Psoas muscle (tissue), 7 donors: ENCODE measurements around the gene SLC2A9. TPM values are rescaled to one million over a fixed set of nuclear protein-coding genes. Genes with fewer than 3 reads are reported as not detected.

Source experiments
- polyA plus RNA-seq, 3 donors: library from polyadenylated mRNA; stranded (reverse); fragments of 200-250 nt; gene quantifications; one replicate each; pipeline ENCODE4 v1.2.3, GENCODE V29; 2013
- total RNA-seq, 4 donors: library from RNA; stranded (reverse); fragmentation: NEBNext Ultra II Directional in 2 of 4; extraction: Animal tissue kit (Norgen Biotek cat#: 25700) in 2 of 4; gene quantifications; one replicate each; pipeline versions ENCODE4 v1.2.1 to v1.2.4, GENCODE V29; 2021 to 2023
- donor health status: healthy with polysubstance abuse.
- donor health status: DM: no; HTN: no; CAD: no; lungs with moderate emphysema.
- donor health status: Bipolar disorder and iron deficiency.
- donor health status: healthy.
- donor health status: DM: no; HTN: no; CAD: no.
- donor health status: DM: no; HTN: no; CAD: no.
- donor health status: DM: yes; HTN: yes; CAD: no.

Gene SLC2A9
- total and polyA plus RNA-seq, 7 donors, result 0.37 to 2.7 (median 1.3) TPM

Other genes starting within 250 kb of the SLC2A9 start
- not detected for gene DRD5, start 239.9 kb downstream of the SLC2A9 start, total RNA-seq
- gene DRD5, start 239.9 kb downstream of the SLC2A9 start, polyA plus RNA-seq, result not detected
- gene WDR1, start 95.3 kb upstream of the SLC2A9 start, total RNA-seq, result 100 to 1,000 TPM in 3 of 4 donors, 10 to 100 TPM in 1; 86.3 to 146 (median 118) TPM
- gene WDR1, start 95.3 kb upstream of the SLC2A9 start, polyA plus RNA-seq, result 100 to 1,000 TPM in 1 of 3 donors, 10 to 100 TPM in 2; 55.6 to 273 (median 79.1) TPM